Activated CD8-positive, alpha-beta memory T cell treated with anti-CD3 and anti-CD28 coated beads, Interleukin-2, amount 10 ng/mL, durations not matched to agents 7 days and 5 days (primary cell): ENCODE results near the gene MNAT1. TPM values are rescaled to one million over a fixed set of nuclear protein-coding genes. Genes with fewer than 3 reads are reported as not detected.

Experiments
- ATAC-seq: fragments of 150-1000 bp; cut with Tn5 transposase; one replicate; pipeline ENCODE4 v1.10.0; 2021; ENCODE audit warnings: moderate library complexity
- CTCF ChIA-PET: fragments of 350-600 bp; sonication (Branson Sonifier 250); formaldehyde crosslinking; loops from one replicate; lab custom pipeline; 2021; ENCODE audit warnings: antibody characterized with exemption; lab: Charles Lee
- DNase-seq: peaks from one replicate; pipeline ENCODE4 v3.0.0-alpha.2; 2020
- H3K27ac Mint-ChIP-seq: one replicate; pipeline ENCODE4 v1.8.0; 2021; ENCODE audit warnings: mild to moderate bottlenecking, mixed read lengths
- H3K27me3 Mint-ChIP-seq: one replicate; pipeline ENCODE4 v1.8.0; 2021; ENCODE audit warnings: mixed read lengths
- H3K36me3 Mint-ChIP-seq: one replicate; pipeline ENCODE4 v1.8.0; 2021; ENCODE audit warnings: mild to moderate bottlenecking, mixed read lengths
- H3K4me1 Mint-ChIP-seq: one replicate; pipeline ENCODE4 v1.8.0; 2021; ENCODE audit warnings: mixed read lengths
- H3K4me3 Mint-ChIP-seq: one replicate; pipeline ENCODE4 v1.8.0; 2021; ENCODE audit warnings: mild to moderate bottlenecking, moderate library complexity, mixed read lengths
- H3K9me3 Mint-ChIP-seq: one replicate; pipeline ENCODE4 v1.8.0; 2022; ENCODE audit warnings: low read depth, mixed read lengths
- total RNA-seq, 2 experiments: library from RNA; stranded (reverse); gene quantifications; one replicate each; pipeline ENCODE4 v1.2.3, GENCODE V29; 2021

Gene MNAT1
- total RNA-seq, 2 experiments from 2014 or later: 57.9 to 60.7 TPM

GRCh38 chr14:60790850-60791249 lies 56.3 kb downstream of the MNAT1 start:
- CTCF ChIA-PET: no interaction called here
- ATAC-seq (no peak), DNase-seq (no peak)
- Mint-ChIP-seq H3K27ac (no peak overlapping the region), H3K4me3 (no peak overlapping the region), H3K9me3 (peaks cover 2% of the 10 kb centered on the region), H3K27me3 (no peaks in the 10 kb centered on the region), H3K36me3 (peaks cover 34% of the 10 kb centered on the region), H3K4me1 (peaks cover 10% of the 10 kb centered on the region)

- Mint-ChIP-seq H3K27me3 (no peaks in the 10 kb centered on the region), H3K4me1 (peaks cover 3% of the 10 kb centered on the region), H3K36me3 (peaks cover 37% of the 10 kb centered on the region), H3K4me3 (no peak overlapping the region), H3K9me3 (no peaks in the 10 kb centered on the region), H3K27ac (no peak overlapping the region)
- CTCF ChIA-PET: no interaction called here
- ATAC-seq (no peak), DNase-seq (no peak)
Observed at GRCh38 chr14:60796434-60796833, 61.9 kb downstream of the MNAT1 start.

- no peaks in the 10 kb centered on the region for H3K27me3 Mint-ChIP-seq
- peaks cover 41% of the 10 kb centered on the region for H3K36me3 Mint-ChIP-seq
- H3K9me3 Mint-ChIP-seq: peaks cover 2% of the 10 kb centered on the region
- H3K27ac Mint-ChIP-seq: no peak overlapping the region
- H3K4me1 Mint-ChIP-seq: no peaks in the 10 kb centered on the region
- CTCF ChIA-PET: no interaction called here
- H3K4me3 Mint-ChIP-seq: no peak overlapping the region
- ATAC-seq (no peak), DNase-seq (no peak)
Observed at GRCh38 chr14:60800409-60800808, 65.8 kb downstream of the MNAT1 start.

- Mint-ChIP-seq H3K36me3 (peaks cover 42% of the 10 kb centered on the region), H3K4me1 (no peaks in the 10 kb centered on the region), H3K27me3 (no peaks in the 10 kb centered on the region), H3K27ac (no peak overlapping the region), H3K4me3 (no peak overlapping the region), H3K9me3 (peaks cover 2% of the 10 kb centered on the region)
- DNase-seq (no peak), ATAC-seq (no peak)
- CTCF ChIA-PET: no interaction called here
Observed at GRCh38 chr14:60803871-60804270, 69.3 kb downstream of the MNAT1 start.

GRCh38 chr14:60805841-60806430 lies 71.4 kb downstream of the MNAT1 start:
- Mint-ChIP-seq H3K36me3 (peaks cover 30% of the 10 kb centered on the region), H3K4me1 (no peaks in the 10 kb centered on the region), H3K27ac (no peak overlapping the region), H3K4me3 (no peak overlapping the region), H3K9me3 (peaks cover 2% of the 10 kb centered on the region), H3K27me3 (no peaks in the 10 kb centered on the region)
- DNase-seq: no peak
- ATAC-seq: no peak
- CTCF ChIA-PET: interaction anchor here (0.9 kb wide), 1 partner anchor 434 kb away, joined by 3 read pairs; no protein-coding TSS in a partner anchor

- no peak overlapping the region for H3K4me3 Mint-ChIP-seq
- ATAC-seq (no peak), DNase-seq (no peak)
- CTCF ChIA-PET: no interaction called here
- H3K27ac Mint-ChIP-seq: no peak overlapping the region
- no peaks in the 10 kb centered on the region for H3K4me1 Mint-ChIP-seq
- no peaks in the 10 kb centered on the region for H3K27me3 Mint-ChIP-seq
- H3K36me3 Mint-ChIP-seq: peaks cover 28% of the 10 kb centered on the region
- peaks cover 2% of the 10 kb centered on the region for H3K9me3 Mint-ChIP-seq
Observed at GRCh38 chr14:60807247-60807646, 72.7 kb downstream of the MNAT1 start.

- Mint-ChIP-seq H3K4me1 (no peaks in the 10 kb centered on the region), H3K4me3 (no peak overlapping the region), H3K27me3 (no peaks in the 10 kb centered on the region), H3K36me3 (peaks cover 30% of the 10 kb centered on the region), H3K9me3 (no peaks in the 10 kb centered on the region), H3K27ac (no peak overlapping the region)
- CTCF ChIA-PET: no interaction called here
- no peak for DNase-seq
- no peak for ATAC-seq
Observed at GRCh38 chr14:60807971-60808370, 73.4 kb downstream of the MNAT1 start.

GRCh38 chr14:60812987-60813386 lies 78.4 kb downstream of the MNAT1 start:
- Mint-ChIP-seq H3K4me3 (no peak overlapping the region), H3K27ac (no peak overlapping the region), H3K27me3 (no peaks in the 10 kb centered on the region), H3K9me3 (no peaks in the 10 kb centered on the region), H3K4me1 (peaks cover 3% of the 10 kb centered on the region), H3K36me3 (peaks cover 24% of the 10 kb centered on the region)
- CTCF ChIA-PET: no interaction called here
- ATAC-seq (no peak), DNase-seq (no peak)

GRCh38 chr14:60815371-60815770 lies 80.8 kb downstream of the MNAT1 start:
- Mint-ChIP-seq H3K27ac (no peak overlapping the region), H3K4me3 (no peak overlapping the region), H3K9me3 (no peaks in the 10 kb centered on the region), H3K36me3 (peaks cover 26% of the 10 kb centered on the region), H3K27me3 (no peaks in the 10 kb centered on the region), H3K4me1 (peaks cover 3% of the 10 kb centered on the region)
- ATAC-seq: no peak
- CTCF ChIA-PET: interaction anchor here (0.9 kb wide), 1 partner anchor 18 kb away, joined by 3 read pairs; no protein-coding TSS in a partner anchor
- DNase-seq: no peak

- DNase-seq: no peak
- H3K36me3 Mint-ChIP-seq: peaks cover 18% of the 10 kb centered on the region
- CTCF ChIA-PET: no interaction called here
- no peak overlapping the region for H3K4me3 Mint-ChIP-seq
- H3K4me1 Mint-ChIP-seq: peaks cover 3% of the 10 kb centered on the region
- H3K27ac Mint-ChIP-seq: no peak overlapping the region
- no peaks in the 10 kb centered on the region for H3K9me3 Mint-ChIP-seq
- no peaks in the 10 kb centered on the region for H3K27me3 Mint-ChIP-seq
- ATAC-seq: no peak
Observed at GRCh38 chr14:60817113-60817512, 82.6 kb downstream of the MNAT1 start.

GRCh38 chr14:60819575-60819974 lies 85.0 kb downstream of the MNAT1 start:
- H3K27me3 Mint-ChIP-seq: no peaks in the 10 kb centered on the region
- H3K9me3 Mint-ChIP-seq: no peaks in the 10 kb centered on the region
- DNase-seq: no peak
- no peak overlapping the region for H3K27ac Mint-ChIP-seq
- peaks cover 3% of the 10 kb centered on the region for H3K4me1 Mint-ChIP-seq
- CTCF ChIA-PET: no interaction called here
- H3K4me3 Mint-ChIP-seq: no peak overlapping the region
- peaks cover 7% of the 10 kb centered on the region for H3K36me3 Mint-ChIP-seq
- ATAC-seq: no peak

GRCh38 chr14:60838601-60839000 lies 104.0 kb downstream of the MNAT1 start:
- H3K9me3 Mint-ChIP-seq: peaks cover 12% of the 10 kb centered on the region
- DNase-seq (no peak), ATAC-seq (no peak)
- no peaks in the 10 kb centered on the region for H3K27me3 Mint-ChIP-seq
- peaks cover 50% of the 10 kb centered on the region for H3K36me3 Mint-ChIP-seq
- CTCF ChIA-PET: no interaction called here
- no peak overlapping the region for H3K27ac Mint-ChIP-seq
- no peaks in the 10 kb centered on the region for H3K4me1 Mint-ChIP-seq
- H3K4me3 Mint-ChIP-seq: no peak overlapping the region

- CTCF ChIA-PET: no interaction called here
- DNase-seq: no peak
- Mint-ChIP-seq H3K27me3 (no peaks in the 10 kb centered on the region), H3K4me1 (no peaks in the 10 kb centered on the region), H3K9me3 (peaks cover 9% of the 10 kb centered on the region), H3K36me3 (peaks cover 46% of the 10 kb centered on the region), H3K27ac (no peak overlapping the region), H3K4me3 (no peak overlapping the region)
- ATAC-seq: no peak
Observed at GRCh38 chr14:60839057-60839456, 104.5 kb downstream of the MNAT1 start.

- H3K36me3 Mint-ChIP-seq: peaks cover 44% of the 10 kb centered on the region
- no peak overlapping the region for H3K27ac Mint-ChIP-seq
- H3K4me3 Mint-ChIP-seq: no peak overlapping the region
- H3K27me3 Mint-ChIP-seq: no peaks in the 10 kb centered on the region
- CTCF ChIA-PET: no interaction called here
- DNase-seq: no peak
- H3K9me3 Mint-ChIP-seq: peaks cover 8% of the 10 kb centered on the region
- H3K4me1 Mint-ChIP-seq: no peaks in the 10 kb centered on the region
- ATAC-seq: no peak
Observed at GRCh38 chr14:60839657-60840056, 105.1 kb downstream of the MNAT1 start.
